ENCODE results near the gene C19orf25.

DNA sequence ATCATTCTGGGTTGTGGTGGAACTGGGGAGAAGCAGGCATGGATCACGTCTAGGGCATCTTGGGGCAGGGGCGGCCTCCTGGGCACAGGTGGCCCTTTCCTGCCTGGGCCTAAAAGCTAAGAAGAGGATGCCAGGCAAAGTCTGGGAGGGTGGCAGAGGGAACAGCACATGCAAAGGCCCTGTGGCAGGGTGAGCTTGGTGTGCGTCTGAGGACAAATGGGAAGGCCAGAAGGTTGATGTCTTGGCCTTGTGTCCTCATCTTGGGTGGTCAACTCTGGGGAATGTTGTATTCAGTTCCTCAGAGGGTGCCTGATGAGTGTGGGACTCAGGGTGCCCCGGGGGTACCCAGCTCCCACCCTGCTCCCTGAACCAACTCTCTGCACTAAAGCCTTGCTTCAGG lies 39.5 kb upstream of the C19orf25 start:
- TF ChIP-seq GATA2 (IDR thresholded peaks at IDR 0.05; ENCODE audit: low read depth, low read length) (no peak), GATA3 (IDR thresholded peaks at IDR 0.05; ENCODE audit: low read depth, low read length) (no peak)
